HG03558 (cell line): ENCODE measurements around the gene OST4.

Experiments used
- ATAC-seq: cut with Tn5 transposase; IDR thresholded peaks from one replicate; pipeline ENCODE4 v1.9.1; 2021; ENCODE audit warnings: moderate number of reproducible peaks; ENCODE audit not compliant: unreplicated experiment; ENCODE audit errors: extremely low read depth

The OST4 gene

GRCh38 chr2:27057184-27057583 is 14.3 kb downstream of the OST4 start:
- no peak for ATAC-seq

DNA sequence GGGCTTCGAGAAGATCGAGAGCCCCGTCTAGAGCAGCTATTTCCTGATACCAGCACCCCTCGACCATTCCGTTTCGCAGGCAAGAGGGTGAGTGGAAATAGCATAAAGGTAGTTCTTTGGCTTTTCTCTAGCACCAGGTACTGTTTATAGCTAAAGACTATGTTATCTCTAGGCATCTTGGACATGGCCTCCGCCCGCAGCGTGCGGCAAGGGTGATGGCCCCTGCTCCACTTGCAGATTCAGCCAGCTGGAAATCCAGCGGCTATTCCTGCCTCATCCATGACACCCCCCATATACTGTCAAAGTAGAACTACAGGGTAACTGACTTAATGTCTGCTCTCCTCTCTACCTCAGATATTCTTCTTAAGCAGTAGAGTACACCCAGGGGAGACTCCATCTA is 16.7 kb downstream of the OST4 start:
- ATAC-seq: no peak

GRCh38 chr2:27053776-27054175 is 17.7 kb downstream of the OST4 start:
- ATAC-seq: no peak

- no peak for ATAC-seq
Observed at GRCh38 chr2:27053321-27053720, 18.1 kb downstream of the OST4 start.

GRCh38 chr2:27051902-27052645 is 19.4 kb downstream of the OST4 start:
- ATAC-seq: no peak

- ATAC-seq: peak; percentile 37
Observed at GRCh38 chr2:27050996-27051901, 20.2 kb downstream of the OST4 start, which contains the start of gene AGBL5. Gene AGBL5, plus strand, starts transcription at chr2:27051668. Its CDS starts 1,291 bp downstream, at chr2:27052959.

DNA sequence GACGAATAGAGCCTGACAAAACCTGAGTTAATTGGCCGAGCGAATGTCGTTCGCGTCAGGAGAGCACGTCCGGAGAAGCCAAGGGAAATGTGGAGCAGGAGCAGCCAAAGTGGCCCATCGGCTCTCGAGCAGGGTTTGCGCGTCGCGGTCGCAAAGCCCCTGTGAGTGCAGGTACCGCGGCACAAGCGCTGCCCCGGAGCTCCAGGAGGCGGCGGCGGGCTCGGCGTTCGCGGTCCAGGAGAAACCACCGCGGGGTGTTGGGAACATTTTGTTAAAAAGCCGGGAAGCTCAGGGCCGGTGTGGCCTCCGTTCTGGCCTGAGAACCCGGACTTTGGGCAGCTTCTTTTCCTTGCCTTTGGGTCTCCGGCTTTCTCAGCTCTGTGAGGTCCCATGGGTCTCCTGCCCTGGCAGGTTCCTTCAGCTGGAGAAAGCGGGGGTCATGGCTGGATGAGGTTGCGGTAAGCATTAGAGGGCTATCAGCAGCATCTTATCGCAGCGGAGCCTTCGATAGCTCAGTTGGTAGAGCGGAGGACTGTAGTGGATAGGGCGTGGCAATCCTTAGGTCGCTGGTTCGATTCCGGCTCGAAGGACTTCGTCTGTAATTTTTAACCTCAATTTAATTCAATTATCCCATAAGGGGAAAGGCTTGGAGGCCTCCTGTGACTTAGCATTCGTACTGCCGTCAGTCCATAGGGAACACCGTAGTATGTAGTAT is 21.0 kb downstream of the OST4 start:
- ATAC-seq: peak; percentile 31

DNA sequence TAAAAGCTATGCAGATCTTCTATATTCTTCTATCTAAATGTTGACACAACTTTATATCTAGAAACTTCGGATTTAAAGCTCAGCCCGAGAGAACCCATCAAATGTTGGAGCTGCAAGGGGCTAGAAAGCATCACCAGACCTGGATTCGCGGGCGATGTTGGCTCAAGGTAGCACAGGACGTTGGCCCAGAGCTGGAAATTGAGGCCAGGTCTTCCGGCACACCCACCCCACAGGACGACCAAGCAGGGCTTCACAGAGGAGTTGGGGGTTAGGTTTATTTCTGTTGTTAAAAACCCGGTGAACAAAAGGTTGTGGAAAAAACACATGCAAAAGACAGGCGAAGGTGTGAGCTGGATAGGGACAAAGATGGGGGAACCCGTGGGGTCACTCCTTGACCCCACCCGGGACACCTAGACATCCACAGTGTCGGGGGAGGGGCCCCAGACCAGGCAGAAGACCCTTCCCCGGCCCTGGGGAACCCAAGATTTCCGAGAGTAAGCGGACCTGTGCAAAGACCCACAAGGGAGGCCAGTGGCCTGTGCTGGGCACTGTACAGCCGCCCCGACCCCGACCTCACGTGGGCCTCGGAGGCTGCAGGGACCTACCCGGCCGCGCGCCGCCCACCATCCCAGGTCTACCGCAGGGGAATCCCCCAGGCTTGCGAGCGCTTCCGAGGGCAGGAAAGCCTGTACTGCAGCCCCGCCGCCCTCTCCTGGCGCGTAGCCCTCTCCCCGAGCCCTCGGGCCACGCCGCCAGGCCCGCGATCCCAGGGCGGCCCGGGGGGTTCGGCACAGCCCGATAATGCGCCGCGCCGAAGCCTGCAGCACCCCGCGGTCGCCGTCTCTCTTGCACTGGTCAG is 21.8 kb downstream of the OST4 start:
- no peak for ATAC-seq

DNA sequence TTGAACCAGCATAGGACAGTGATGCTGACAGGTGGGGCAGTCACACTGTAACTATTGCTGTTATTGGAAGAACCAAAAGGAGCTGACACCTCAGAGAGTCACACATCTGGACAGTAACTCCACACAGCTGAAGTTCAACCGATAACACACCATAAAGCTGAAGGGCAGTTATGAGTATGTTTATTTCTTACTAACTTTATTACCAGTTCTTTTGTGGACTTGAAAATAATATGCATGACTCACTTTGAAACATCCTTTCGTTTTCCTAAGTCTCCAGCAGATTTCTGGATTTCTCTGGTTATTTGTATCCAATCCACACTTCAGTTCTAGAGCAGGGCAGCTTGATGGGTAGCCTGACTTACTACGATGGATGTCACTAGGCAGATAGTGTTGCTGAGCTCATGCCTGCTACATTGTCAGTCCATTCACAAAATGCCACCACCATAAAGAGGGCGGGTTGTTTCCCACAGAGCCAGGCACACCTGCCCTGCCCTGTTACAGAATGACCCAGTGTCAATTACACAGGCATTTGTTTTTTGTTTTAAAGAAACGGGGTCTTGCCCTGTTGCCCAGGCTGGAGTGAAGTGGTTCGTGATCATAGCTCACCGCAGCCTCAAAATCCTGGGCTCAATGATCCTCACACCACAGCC is 28.3 kb downstream of the OST4 start:
- no peak for ATAC-seq

GRCh38 chr2:27042159-27042661 is 29.2 kb downstream of the OST4 start:
- no peak for ATAC-seq

DNA sequence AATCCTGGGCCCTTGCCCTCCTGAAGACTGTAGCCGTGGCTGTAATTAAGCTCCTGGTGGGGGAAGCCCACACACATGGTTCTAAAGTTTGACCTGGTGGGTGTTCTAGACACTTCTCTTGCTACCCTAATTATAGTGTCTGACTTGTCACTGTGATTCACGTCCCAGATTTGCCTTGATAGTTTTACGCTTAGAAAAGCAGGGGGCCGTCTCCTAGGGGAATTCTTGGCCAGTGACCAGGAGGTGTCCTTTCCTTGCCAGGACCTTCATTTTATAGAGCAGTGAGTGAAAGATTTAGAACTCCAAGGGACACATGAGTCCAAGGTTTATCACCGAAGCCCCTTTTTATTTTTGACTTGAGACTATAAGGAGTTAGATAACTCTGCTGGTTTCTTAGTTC is 29.7 kb downstream of the OST4 start:
- no peak for ATAC-seq

DNA sequence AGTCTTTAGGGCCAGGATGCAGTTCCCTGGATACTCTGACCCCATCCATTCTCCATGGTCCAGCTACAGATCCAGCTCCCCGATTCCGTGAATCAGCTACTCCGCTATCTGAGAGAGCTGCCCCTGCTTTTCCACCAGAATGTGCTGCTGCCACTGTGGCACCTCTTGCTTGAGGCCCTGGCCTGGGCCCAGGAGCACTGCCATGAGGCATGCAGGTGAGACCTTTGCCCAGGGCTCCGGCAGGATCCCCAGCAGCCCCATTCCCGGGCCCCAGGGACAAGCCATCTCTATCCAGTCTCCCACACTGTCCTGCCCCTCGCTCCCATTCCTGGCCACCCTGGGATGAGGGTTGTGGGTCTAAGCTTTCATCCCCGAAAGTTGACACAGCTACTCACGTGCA is 31.2 kb downstream of the OST4 start:
- no peak for ATAC-seq

- ATAC-seq: no peak
Observed at GRCh38 chr2:27039871-27040270, 31.6 kb downstream of the OST4 start.

GRCh38 chr2:27039426-27039825 is 32.0 kb downstream of the OST4 start:
- no peak for ATAC-seq

- ATAC-seq: no peak
Observed at GRCh38 chr2:27038631-27039339, 32.7 kb downstream of the OST4 start.

DNA sequence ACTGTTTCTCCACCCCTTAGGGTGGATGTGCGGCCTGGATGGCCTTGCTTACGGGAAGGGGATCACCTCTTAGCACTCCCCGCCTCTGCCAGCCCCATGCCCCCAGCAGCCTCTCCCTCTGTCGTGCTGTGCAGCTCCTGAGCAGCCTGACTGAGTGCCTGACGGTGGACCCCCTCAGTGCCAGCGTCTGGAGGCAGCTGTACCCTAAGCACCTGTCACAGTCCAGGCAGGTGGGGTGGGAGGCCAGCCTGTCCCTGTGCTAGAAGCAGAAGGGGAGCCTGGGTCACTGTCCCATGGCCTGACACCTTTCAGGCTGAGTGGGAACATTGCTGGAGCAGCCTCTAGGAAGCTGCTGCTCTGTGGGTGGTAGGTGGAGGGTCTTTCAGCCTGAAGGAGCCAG is 33.4 kb downstream of the OST4 start:
- ATAC-seq: no peak

GRCh38 chr2:27033253-27033852 is 38.1 kb downstream of the OST4 start:
- ATAC-seq: no peak
